Measurements from ENCODE around the gene PDXDC1.
"Not testable (repeated sequence)": the region's sequence is repeated elsewhere in the genome, so short reads cannot be mapped to it uniquely, and the experiment has no call there.

The PDXDC1 gene

DNA sequence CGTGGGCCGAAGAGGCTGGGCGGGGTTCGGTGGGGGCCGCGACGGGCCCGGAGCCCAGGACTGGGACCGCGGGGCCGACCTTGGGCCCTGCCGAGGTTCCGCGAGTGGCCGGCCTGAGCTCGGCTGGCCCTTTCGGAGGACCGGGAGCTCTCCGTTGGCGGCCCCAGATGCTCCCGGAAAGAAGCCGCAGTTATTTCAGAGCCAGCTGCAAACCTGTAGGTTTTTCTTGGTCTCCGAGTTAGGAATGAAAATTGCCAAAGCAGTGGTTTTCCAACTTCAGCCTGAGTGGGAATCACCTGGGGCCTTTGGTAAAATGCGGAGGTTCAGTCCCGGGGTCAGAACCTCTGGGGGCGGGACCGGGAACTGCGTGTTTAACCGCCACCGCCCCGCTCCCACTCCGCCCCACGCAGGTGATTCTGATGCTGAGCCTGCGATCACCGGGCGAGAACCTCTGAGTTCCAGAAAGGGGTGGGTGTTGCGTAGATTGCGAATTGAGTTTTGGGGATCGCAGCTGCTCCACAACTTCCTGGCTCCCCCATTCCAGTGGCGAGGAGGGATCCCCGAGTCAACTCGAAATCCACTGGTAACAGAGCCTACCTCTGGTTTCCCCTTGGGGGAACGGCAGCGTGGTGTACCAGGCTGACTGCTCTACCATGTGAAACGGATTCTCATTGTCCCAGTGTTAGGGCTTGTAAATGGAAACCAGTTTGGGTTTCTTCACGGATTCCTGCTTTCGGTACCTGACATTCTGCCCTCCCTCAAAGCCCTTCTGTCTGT, 780 bp downstream of the PDXDC1 start:
- peak; percentile 65 to 73 for DNase-seq

- not testable (repeated sequence) for DNase-seq
These were observed 2.3 kb downstream of the PDXDC1 start for GRCh38 chr16:14976971-14977736.

DNA sequence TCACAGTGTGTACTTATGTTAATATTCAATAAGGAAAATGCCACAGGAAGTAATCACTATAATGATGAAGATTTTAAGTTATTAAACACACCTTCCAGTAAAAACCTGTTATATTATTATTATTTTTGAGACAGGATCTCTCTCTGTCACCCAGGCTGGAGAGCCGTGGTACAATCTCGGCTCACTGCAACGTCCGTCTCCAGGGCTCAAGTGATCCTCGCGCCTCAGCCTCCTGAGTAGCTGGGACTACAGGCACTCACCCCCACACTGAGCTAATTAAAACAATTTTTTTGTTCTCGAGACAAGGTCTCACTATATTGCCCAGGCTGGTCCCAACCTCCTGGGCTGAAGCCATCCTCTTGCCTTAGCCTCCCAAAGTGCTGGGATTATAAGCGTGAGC, 3.5 kb downstream of the PDXDC1 start:
- not testable (repeated sequence) for DNase-seq

DNA sequence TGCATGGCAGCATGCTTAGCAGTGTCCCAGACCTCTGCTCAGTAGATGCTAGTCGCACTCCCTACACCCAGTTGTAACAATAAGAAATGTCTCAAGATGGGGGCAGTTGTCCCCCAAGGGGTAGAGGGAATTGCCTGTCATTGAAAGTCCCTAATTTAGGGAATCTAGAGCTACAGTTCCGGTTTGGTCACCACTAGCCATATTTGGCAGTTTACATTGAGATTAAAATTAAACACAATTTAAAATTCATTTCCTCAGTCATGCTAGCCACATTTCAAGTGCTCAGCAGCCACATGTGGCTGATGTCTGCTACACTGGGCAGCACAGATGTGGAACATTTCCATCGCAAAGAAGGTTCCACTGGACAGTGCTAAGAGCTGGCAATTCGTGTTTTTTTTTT, 4.1 kb downstream of the PDXDC1 start:
- DNase-seq, result not testable (repeated sequence)

- DNase-seq, result not testable (repeated sequence)
These were observed 6.4 kb downstream of the PDXDC1 start for GRCh38 chr16:14981234-14981633.

DNA sequence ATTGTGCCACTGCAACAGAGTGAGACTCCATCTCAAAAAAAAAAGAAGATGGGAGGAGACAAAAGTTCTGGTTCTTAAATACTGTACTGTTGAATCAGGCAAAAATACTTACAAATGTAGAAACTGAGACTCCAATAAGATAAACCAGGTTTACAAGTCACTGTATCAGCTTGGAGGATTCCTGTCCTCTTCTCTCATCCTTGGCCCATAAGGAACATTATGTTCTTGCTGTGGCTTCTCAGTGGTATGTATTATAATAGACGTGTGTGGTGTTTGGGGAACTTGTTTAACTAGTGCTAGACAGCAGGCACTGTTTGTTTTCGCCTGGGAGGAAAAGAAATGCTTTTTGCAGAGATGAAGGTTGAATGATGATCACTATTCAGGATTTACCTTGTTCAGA, 7.7 kb downstream of the PDXDC1 start:
- not testable (repeated sequence) for DNase-seq

DNA sequence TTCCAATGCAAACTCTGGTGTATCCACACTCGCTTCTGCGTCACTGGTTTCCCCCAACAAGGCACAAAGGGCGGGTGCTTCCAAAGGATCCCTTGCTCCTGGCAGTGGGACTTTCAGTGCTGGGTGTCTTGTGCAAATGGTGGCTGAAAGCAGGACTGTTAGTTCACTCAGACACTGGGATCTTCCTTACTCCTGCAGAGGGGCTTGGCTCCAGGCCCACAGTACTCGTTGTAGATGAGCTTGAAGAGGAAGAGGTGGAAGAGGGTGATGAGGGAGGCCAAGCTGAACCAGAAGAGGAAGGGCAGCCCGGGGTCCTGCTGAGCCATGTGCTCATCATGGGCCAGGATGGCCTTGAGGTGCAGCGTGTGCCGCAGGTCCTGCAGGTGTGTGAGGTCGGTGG, 13.3 kb downstream of the PDXDC1 start:
- DNase-seq, result not testable (repeated sequence)

- DNase-seq, result not testable (repeated sequence)
These were observed 13.9 kb downstream of the PDXDC1 start for GRCh38 chr16:14988661-14989191.

- not testable (repeated sequence) for DNase-seq
These were observed 14.8 kb downstream of the PDXDC1 start for GRCh38 chr16:14989291-14990281.

GRCh38 chr16:14993277-14994151, 18.7 kb downstream of the PDXDC1 start:
- DNase-seq, result not testable (repeated sequence)

DNA sequence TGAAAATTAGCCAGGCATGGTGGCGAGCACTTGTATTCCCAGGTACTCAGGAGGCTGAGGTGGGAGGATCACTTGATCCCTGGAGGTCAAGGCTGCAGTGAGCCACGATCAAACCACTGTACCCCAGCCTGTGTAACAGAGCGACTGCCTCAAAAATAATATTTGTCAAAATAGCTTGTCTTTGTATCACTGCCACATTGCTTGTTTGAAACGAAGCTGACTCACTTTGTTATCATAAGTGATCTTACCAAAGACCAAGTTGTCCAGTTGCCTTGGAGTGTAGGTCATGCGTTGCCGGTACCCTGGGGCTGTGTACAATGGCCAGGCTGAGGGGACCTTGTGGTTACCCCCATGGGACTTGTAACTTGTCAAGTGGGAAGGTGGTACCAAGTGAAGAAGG, 21.9 kb downstream of the PDXDC1 start:
- not testable (repeated sequence) for DNase-seq

- DNase-seq, result not testable (repeated sequence)
These were observed 23.5 kb downstream of the PDXDC1 start for GRCh38 chr16:14998300-14998699.

DNA sequence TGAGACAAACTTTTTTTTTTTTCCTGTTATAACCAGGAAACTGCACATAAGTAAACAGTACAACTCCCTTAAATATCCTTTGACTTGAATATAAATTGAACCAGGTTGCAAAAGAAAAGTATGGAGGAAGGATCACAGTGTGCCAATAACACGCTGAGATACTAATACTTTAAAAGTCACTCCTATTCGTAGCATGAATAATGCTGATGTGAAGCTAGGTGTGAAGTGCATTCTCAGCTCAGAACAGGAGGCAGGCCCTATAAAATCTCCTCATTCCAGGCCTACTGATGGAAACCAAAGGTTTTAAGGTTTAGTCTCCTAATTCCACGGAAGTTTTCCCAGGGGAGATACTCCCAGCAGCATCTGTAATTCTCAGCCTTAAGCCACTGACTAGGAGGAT, 25.0 kb downstream of the PDXDC1 start:
- DNase-seq, result not testable (repeated sequence)

DNA sequence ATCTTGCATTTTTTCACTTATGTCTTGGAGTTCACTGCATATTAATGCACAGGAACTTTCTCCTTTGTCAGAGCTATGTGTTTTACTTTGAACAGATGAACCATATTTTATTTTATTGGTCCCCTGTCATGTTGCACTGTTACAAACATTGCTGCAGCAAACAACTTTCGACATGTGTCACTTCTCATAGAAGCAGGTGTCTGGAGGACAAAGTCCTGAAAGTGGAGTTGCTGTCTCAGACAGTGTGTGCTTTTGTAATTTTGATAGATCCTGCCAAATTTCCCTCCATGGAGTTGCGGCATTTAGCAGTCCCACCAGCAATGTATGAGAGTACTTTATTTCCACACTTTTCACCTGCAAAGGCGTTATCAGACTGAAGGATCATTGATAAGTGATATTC, 27.6 kb downstream of the PDXDC1 start:
- DNase-seq, result not testable (repeated sequence)

DNA sequence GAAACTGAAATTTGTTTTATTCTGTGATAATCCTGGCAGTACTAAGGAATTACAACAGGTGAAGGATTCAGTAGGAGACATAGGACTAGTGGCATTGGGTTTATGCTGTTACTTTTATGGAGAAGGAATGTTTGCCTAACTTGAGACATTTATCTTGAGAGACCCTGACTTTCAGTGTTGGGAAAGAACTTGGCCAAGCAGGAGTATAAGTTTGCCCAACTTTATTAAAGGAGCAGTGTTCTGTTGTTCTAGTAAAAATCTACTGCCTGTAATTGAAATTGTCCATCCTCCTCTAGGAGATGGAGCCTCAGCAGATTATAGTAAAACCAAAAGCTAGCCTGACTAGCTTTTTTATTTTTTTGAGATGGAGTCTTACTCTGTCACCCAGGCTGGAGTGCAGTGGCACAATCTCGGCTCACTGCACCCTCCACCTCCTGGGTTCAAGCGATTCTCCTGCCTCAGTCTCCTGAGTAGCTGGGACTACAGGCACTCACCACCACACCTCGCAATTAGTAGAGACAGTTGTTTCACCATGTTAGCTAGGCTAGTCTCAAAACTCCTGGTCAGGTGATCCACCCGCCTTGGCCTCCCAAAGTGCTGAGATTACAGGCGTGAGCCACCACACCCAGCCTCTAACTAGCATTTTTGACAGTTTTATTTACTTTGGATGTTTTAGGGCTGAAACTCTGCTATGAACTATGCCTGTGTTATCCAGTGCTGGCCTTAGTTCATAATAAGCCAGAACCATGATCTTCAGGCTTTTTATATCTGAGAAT, 30.7 kb downstream of the PDXDC1 start:
- not testable (repeated sequence) for DNase-seq

DNA sequence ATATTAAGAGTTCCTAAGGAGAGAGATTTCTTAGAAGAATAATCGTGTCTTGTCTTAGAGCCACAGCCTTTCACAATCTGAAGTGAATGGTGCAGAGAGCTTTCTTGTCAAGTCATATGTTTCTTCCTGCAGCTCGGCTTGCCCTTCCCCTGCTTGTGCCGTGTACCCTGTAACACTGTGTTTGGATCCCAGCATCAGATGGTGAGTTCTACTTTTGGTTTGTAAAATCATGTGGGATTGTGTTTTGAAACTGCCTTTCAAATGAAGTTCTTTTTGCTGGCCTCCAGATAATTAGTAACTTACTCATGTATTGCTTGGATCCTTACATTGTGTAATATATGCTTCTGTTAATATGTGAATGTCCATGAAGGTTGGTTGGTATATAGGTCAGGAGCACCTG, 33.8 kb downstream of the PDXDC1 start:
- not testable (repeated sequence) for DNase-seq

- not testable (repeated sequence) for DNase-seq
These were observed 38.1 kb downstream of the PDXDC1 start for GRCh38 chr16:15012941-15013340.

DNA sequence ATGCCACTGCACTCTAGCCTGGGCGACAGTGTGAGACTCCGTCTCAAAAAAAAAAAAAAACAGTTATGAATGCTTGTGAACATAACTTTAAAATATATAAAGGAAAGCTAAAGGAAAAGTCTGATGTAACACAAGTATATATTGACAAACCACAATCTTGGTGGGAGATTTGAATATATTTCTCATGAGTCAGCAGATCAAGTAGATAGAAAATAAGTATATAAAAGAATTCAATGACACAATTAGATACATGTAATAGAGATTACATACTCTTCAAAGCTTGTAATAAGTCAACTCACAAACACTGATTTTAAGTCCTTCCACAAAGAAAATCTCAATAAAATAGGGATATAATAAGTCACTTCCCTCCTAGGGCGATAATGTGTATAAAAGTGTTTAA, 40.8 kb downstream of the PDXDC1 start:
- DNase-seq, result not testable (repeated sequence)

DNA sequence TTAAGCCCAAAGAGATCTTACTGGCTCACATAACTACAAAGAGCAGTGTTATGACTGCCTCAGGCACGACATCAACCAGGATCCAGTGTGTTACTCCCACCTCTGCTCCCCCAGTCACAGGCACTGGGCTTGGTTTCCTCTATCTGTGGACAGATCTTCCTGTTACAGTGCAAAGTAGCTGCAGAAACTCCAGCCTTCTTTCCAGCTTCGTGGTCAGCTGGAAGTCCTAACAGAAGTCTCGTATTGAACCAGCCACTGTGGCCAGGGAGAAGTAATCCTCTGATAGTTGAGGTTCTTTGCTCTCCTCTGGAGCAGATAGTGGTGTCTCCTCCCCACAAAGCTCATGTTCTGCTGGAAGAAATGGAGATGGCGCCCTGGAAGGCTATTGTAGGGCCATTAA, 41.5 kb downstream of the PDXDC1 start:
- not testable (repeated sequence) for DNase-seq

GRCh38 chr16:15016951-15017580, 42.2 kb downstream of the PDXDC1 start:
- DNase-seq, result not testable (repeated sequence)
